ENCODE data around the gene TTC31.

TTC31 gene

GRCh38 chr2:74515271-74515980 lies 32.5 kb downstream of the TTC31 start:
- no peaks in the 10 kb centered on the region for H3K9me3 ChIP-seq (ENCODE audit: control insufficient read depth, low read length)
- no peak overlapping the region for H3K4me3 ChIP-seq (ENCODE audit: insufficient read depth, low read depth, low read length)
- H3K27ac ChIP-seq (ENCODE audit: insufficient read depth, low read depth, low read length, poor library complexity, severe bottlenecking): no peak overlapping the region
- peaks cover 100% of the 10 kb centered on the region for H3K27me3 ChIP-seq (ENCODE audit: control insufficient read depth, insufficient read depth, low read length, poor library complexity, severe bottlenecking)
- peaks cover 15% of the 10 kb centered on the region for H3K4me1 ChIP-seq (ENCODE audit: control insufficient read depth, insufficient read depth, low read length)
- 3% methylated on average over 60 of the region's 60 CpGs for WGBS, 2 experiments
- no peaks in the 10 kb centered on the region for H3K36me3 ChIP-seq (ENCODE audit: control insufficient read depth, insufficient read depth, low read length)

GRCh38 chr2:74515981-74516633 lies 33.2 kb downstream of the TTC31 start:
- whole genome bisulfite sequencing, 2 experiments: 7 to 8% methylated on average over 72 of the region's 72 CpGs
- no peaks in the 10 kb centered on the region for H3K9me3 ChIP-seq (ENCODE audit: control insufficient read depth, low read length)
- H3K27ac ChIP-seq (ENCODE audit: insufficient read depth, low read depth, low read length, poor library complexity, severe bottlenecking): no peak overlapping the region
- H3K4me3 ChIP-seq (ENCODE audit: insufficient read depth, low read depth, low read length): no peak overlapping the region
- no peaks in the 10 kb centered on the region for H3K36me3 ChIP-seq (ENCODE audit: control insufficient read depth, insufficient read depth, low read length)
- H3K27me3 ChIP-seq (ENCODE audit: control insufficient read depth, insufficient read depth, low read length, poor library complexity, severe bottlenecking): peaks cover 98% of the 10 kb centered on the region
- H3K4me1 ChIP-seq (ENCODE audit: control insufficient read depth, insufficient read depth, low read length): peaks cover 15% of the 10 kb centered on the region

GRCh38 chr2:74516650-74517049 lies 33.8 kb downstream of the TTC31 start:
- H3K4me3 ChIP-seq (ENCODE audit: insufficient read depth, low read depth, low read length): no peak overlapping the region
- H3K36me3 ChIP-seq (ENCODE audit: control insufficient read depth, insufficient read depth, low read length): no peaks in the 10 kb centered on the region
- WGBS, 2 experiments: 86 to 88% methylated on average over 13 of the region's 13 CpGs

GRCh38 chr2:74522516-74522915 lies 39.6 kb downstream of the TTC31 start:
- H3K27me3 ChIP-seq (ENCODE audit: control insufficient read depth, insufficient read depth, low read length, poor library complexity, severe bottlenecking): peaks cover 45% of the 10 kb centered on the region
- WGBS, 2 experiments: 81 to 89% methylated on average over 3 of the region's 3 CpGs
- H3K4me3 ChIP-seq (ENCODE audit: insufficient read depth, low read depth, low read length): no peak overlapping the region
- no peaks in the 10 kb centered on the region for H3K4me1 ChIP-seq (ENCODE audit: control insufficient read depth, insufficient read depth, low read length)
- no peaks in the 10 kb centered on the region for H3K9me3 ChIP-seq (ENCODE audit: control insufficient read depth, low read length)
- H3K27ac ChIP-seq (ENCODE audit: insufficient read depth, low read depth, low read length, poor library complexity, severe bottlenecking): no peak overlapping the region
- H3K36me3 ChIP-seq (ENCODE audit: control insufficient read depth, insufficient read depth, low read length): peaks cover 11% of the 10 kb centered on the region

More at GRCh38 chr2:74516650-74517049, 33.8 kb downstream of the TTC31 start:
- H3K4me1 ChIP-seq (ENCODE audit: control insufficient read depth, insufficient read depth, low read length): peaks cover 15% of the 10 kb centered on the region
- peaks cover 98% of the 10 kb centered on the region for H3K27me3 ChIP-seq (ENCODE audit: control insufficient read depth, insufficient read depth, low read length, poor library complexity, severe bottlenecking)
- H3K27ac ChIP-seq (ENCODE audit: insufficient read depth, low read depth, low read length, poor library complexity, severe bottlenecking): no peak overlapping the region
- no peaks in the 10 kb centered on the region for H3K9me3 ChIP-seq (ENCODE audit: control insufficient read depth, low read length)

- WGBS, 2 experiments: 92 to 93% methylated on average over 9 of the region's 9 CpGs
- H3K4me1 ChIP-seq (ENCODE audit: control insufficient read depth, insufficient read depth, low read length): peaks cover 8% of the 10 kb centered on the region
- H3K27me3 ChIP-seq (ENCODE audit: control insufficient read depth, insufficient read depth, low read length, poor library complexity, severe bottlenecking): peaks cover 30% of the 10 kb centered on the region
- no peaks in the 10 kb centered on the region for H3K9me3 ChIP-seq (ENCODE audit: control insufficient read depth, low read length)
- no peak overlapping the region for H3K27ac ChIP-seq (ENCODE audit: insufficient read depth, low read depth, low read length, poor library complexity, severe bottlenecking)
- peaks cover 18% of the 10 kb centered on the region for H3K36me3 ChIP-seq (ENCODE audit: control insufficient read depth, insufficient read depth, low read length)
- H3K4me3 ChIP-seq (ENCODE audit: insufficient read depth, low read depth, low read length): no peak overlapping the region
Observed at GRCh38 chr2:74524005-74524404, 41.1 kb downstream of the TTC31 start.

GRCh38 chr2:74524955-74525716 lies 42.3 kb downstream of the TTC31 start:
- Histone ChIP-seq H3K4me1 (ENCODE audit: control insufficient read depth, insufficient read depth, low read length) (peaks cover 8% of the 10 kb centered on the region), H3K27me3 (ENCODE audit: control insufficient read depth, insufficient read depth, low read length, poor library complexity, severe bottlenecking) (peaks cover 18% of the 10 kb centered on the region), H3K36me3 (ENCODE audit: control insufficient read depth, insufficient read depth, low read length) (peaks cover 18% of the 10 kb centered on the region), H3K9me3 (ENCODE audit: control insufficient read depth, low read length) (no peaks in the 10 kb centered on the region), H3K4me3 (ENCODE audit: insufficient read depth, low read depth, low read length) (no peak overlapping the region), H3K27ac (ENCODE audit: insufficient read depth, low read depth, low read length, poor library complexity, severe bottlenecking) (no peak overlapping the region)
- WGBS, 2 experiments: 91 to 95% methylated on average over 10 of the region's 10 CpGs

- H3K27ac ChIP-seq (ENCODE audit: insufficient read depth, low read depth, low read length, poor library complexity, severe bottlenecking): no peak within 1 kb of the TSS
- no peaks in the 10 kb centered on the region for H3K9me3 ChIP-seq (ENCODE audit: control insufficient read depth, low read length)
- peaks cover 18% of the 10 kb centered on the region for H3K36me3 ChIP-seq (ENCODE audit: control insufficient read depth, insufficient read depth, low read length)
- peaks cover 11% of the 10 kb centered on the region for H3K27me3 ChIP-seq (ENCODE audit: control insufficient read depth, insufficient read depth, low read length, poor library complexity, severe bottlenecking)
- H3K4me1 ChIP-seq (ENCODE audit: control insufficient read depth, insufficient read depth, low read length): peaks cover 8% of the 10 kb centered on the region
- 93 to 94% methylated on average over 10 to 11 of the region's 11 CpGs for WGBS, 2 experiments
- no peak within 1 kb of the TSS for H3K4me3 ChIP-seq (ENCODE audit: insufficient read depth, low read depth, low read length)
Observed at GRCh38 chr2:74525717-74526648, 43.1 kb downstream of the TTC31 start, which contains the start of gene DQX1. Gene DQX1, minus strand, starts transcription at chr2:74526231. Its CDS starts 502 bp downstream, at chr2:74525729.

GRCh38 chr2:74526649-74527230 lies 43.9 kb downstream of the TTC31 start:
- peaks cover 4% of the 10 kb centered on the region for H3K27me3 ChIP-seq (ENCODE audit: control insufficient read depth, insufficient read depth, low read length, poor library complexity, severe bottlenecking)
- 97% methylated on average over 11 of the region's 11 CpGs for WGBS, 2 experiments
- peaks cover 18% of the 10 kb centered on the region for H3K36me3 ChIP-seq (ENCODE audit: control insufficient read depth, insufficient read depth, low read length)
- no peaks in the 10 kb centered on the region for H3K9me3 ChIP-seq (ENCODE audit: control insufficient read depth, low read length)
- H3K4me1 ChIP-seq (ENCODE audit: control insufficient read depth, insufficient read depth, low read length): peaks cover 8% of the 10 kb centered on the region
- H3K4me3 ChIP-seq (ENCODE audit: insufficient read depth, low read depth, low read length): no peak overlapping the region
- no peak overlapping the region for H3K27ac ChIP-seq (ENCODE audit: insufficient read depth, low read depth, low read length, poor library complexity, severe bottlenecking)

GRCh38 chr2:74527741-74528140 lies 44.9 kb downstream of the TTC31 start:
- H3K9me3 ChIP-seq (ENCODE audit: control insufficient read depth, low read length): no peaks in the 10 kb centered on the region
- WGBS, 2 experiments: 94 to 95% methylated on average over 9 of the region's 9 CpGs
- peaks cover 23% of the 10 kb centered on the region for H3K36me3 ChIP-seq (ENCODE audit: control insufficient read depth, insufficient read depth, low read length)
- H3K27me3 ChIP-seq (ENCODE audit: control insufficient read depth, insufficient read depth, low read length, poor library complexity, severe bottlenecking): no peaks in the 10 kb centered on the region
- H3K27ac ChIP-seq (ENCODE audit: insufficient read depth, low read depth, low read length, poor library complexity, severe bottlenecking): no peak overlapping the region
- peaks cover 8% of the 10 kb centered on the region for H3K4me1 ChIP-seq (ENCODE audit: control insufficient read depth, insufficient read depth, low read length)
- no peak overlapping the region for H3K4me3 ChIP-seq (ENCODE audit: insufficient read depth, low read depth, low read length)
